ENCODE data around the gene ASXL1.

The ASXL1 gene

DNA sequence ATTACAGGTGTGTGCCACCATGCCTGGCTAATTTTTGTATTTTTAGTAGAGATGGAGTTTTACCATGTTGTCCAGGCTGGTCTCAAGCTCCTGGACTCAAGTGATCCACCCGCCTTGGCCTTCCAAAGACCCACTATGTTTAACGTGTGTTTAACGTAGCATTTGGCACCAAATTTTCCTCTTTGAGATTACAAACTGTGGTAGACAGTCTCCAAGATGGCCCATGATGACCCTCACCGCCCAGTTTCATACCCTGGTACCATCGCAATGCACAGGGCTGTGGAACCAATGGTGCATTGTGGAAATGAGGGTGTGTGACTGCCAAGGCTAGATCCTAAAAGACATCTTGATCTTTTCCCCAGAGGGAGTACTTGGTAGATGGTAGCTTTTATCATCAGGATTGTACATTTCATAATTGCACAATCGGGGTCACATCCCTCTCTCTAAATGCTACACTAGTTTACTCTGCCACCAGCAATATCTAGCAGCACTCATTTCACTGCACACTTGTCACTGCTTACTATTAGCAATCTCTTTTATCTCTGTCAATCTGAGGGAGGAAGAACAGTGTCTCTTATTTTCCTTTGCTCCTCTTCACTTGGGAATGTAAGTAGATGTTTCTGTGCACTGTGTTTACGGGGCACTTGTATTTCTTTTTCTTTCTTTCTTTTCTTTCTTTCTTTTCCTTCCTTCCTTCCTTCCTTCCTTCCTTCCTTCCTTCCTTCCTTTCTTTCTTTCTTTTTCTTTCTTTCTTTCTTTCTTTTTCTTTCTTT is 130.1 kb downstream of the ASXL1 start:
- TF ChIP-seq, protein P1, sequence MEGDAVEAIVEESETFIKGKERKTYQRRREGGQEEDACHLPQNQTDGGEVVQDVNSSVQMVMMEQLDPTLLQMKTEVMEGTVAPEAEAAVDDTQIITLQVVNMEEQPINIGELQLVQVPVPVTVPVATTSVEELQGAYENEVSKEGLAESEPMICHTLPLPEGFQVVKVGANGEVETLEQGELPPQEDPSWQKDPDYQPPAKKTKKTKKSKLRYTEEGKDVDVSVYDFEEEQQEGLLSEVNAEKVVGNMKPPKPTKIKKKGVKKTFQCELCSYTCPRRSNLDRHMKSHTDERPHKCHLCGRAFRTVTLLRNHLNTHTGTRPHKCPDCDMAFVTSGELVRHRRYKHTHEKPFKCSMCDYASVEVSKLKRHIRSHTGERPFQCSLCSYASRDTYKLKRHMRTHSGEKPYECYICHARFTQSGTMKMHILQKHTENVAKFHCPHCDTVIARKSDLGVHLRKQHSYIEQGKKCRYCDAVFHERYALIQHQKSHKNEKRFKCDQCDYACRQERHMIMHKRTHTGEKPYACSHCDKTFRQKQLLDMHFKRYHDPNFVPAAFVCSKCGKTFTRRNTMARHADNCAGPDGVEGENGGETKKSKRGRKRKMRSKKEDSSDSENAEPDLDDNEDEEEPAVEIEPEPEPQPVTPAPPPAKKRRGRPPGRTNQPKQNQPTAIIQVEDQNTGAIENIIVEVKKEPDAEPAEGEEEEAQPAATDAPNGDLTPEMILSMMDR (IDR thresholded peaks at IDR 0.05; ENCODE audit: poor library complexity, severe bottlenecking), result no peak
- no peak overlapping the region for H3K4me3 ChIP-seq (ENCODE audit: severe bottlenecking)
- no peak for ATAC-seq (ENCODE audit: low read depth)
- H3K27ac ChIP-seq (ENCODE audit: poor library complexity, severe bottlenecking), result no peak overlapping the region
- H3K9me3 ChIP-seq (ENCODE audit: severe bottlenecking), result no peaks in the 10 kb centered on the region
- peak; percentile 48 for DNase-seq (ENCODE audit: low spot score)
- no peaks in the 10 kb centered on the region for H3K4me1 ChIP-seq (ENCODE audit: insufficient read depth, poor library complexity, severe bottlenecking)
- no peaks in the 10 kb centered on the region for H3K36me3 ChIP-seq (ENCODE audit: low read depth)
- no peaks in the 10 kb centered on the region for H3K27me3 ChIP-seq (ENCODE audit: insufficient read depth, poor library complexity, severe bottlenecking)

Measured in RWPE2 (cell line).